Peyer's patch (tissue), 4 donors: Measurements from ENCODE around the gene GULP1. TPM values are rescaled to one million over a fixed set of nuclear protein-coding genes. Genes with fewer than 3 reads are reported as not detected.
"Not testable (repeated sequence)": the region's sequence is repeated elsewhere in the genome, so short reads cannot be mapped to it uniquely, and the experiment has no call there.

ENCODE experiments used
- DNase-seq, 3 donors: peaks; one replicate each; pipeline ENCODE4 v3.0.0-alpha.2; 2017 to 2019
- H3K27ac ChIP-seq, 4 donors: fragments of 200-600 bp; sonication (generic); one replicate each; pipeline ENCODE4 v1.5.1; 2016 to 2019
- H3K27me3 ChIP-seq, 2 donors: fragments of 200-600 bp; sonication (generic); one replicate each; pipeline ENCODE4 v1.5.1; 2019
- H3K36me3 ChIP-seq, 3 donors: fragments of 200-600 bp; sonication (generic); one replicate each; pipeline ENCODE4 v1.5.1; 2016 to 2019
- H3K4me1 ChIP-seq, 4 donors: fragments of 200-600 bp; sonication (generic); one replicate each; pipeline ENCODE4 v1.5.1; 2016 to 2019
- H3K4me3 ChIP-seq, 4 donors: fragments of 200-600 bp; sonication (generic); 1 replicate in 3 of 4; 2 replicates in 1 of 4; pipeline ENCODE4 v1.5.1; 2016 to 2019; ENCODE audit warnings: mild to moderate bottlenecking in 1 of 4
- H3K9me3 ChIP-seq, 4 donors: fragments of 200-600 bp; sonication (generic); one replicate each; pipeline ENCODE4 v1.5.1; 2016 to 2019; ENCODE audit warnings: mild to moderate bottlenecking in 1 of 4
- CTCF ChIP-seq, 6 experiments: fragments of 450-650 bp in 4 of 6; fragments of 200-600 bp in 2 of 6; sonication (generic) in 1 of 6; IDR thresholded peaks; one replicate each; pipeline ENCODE4 v1.5.1; 2017 to 2019; ENCODE audit warnings: antibody characterized with exemption in 6 of 6, mild to moderate bottlenecking in 3 of 6, moderate library complexity in 1 of 6
- POLR2A ChIP-seq, 2 donors: fragments of 450-650 bp; IDR thresholded peaks; one replicate each; pipeline ENCODE4 v1.5.1; 2017; ENCODE audit warnings: antibody characterized with exemption in 2 of 2, mild to moderate bottlenecking in 2 of 2, moderate library complexity in 2 of 2
- total RNA-seq, 4 donors: library from RNA; depleted of rRNA; stranded (reverse); fragments of >200 nt; gene quantifications; one replicate each; pipeline ENCODE4 v1.1.0, GENCODE V29; 2016

The GULP1 gene
- total RNA-seq, 4 donors from 2014 or later = 18.8 to 101 (median 29.3) TPM

- DNase-seq = peak in 2 of 3 donors; percentile 75 to 77
- no peak for TF ChIP-seq CTCF (IDR thresholded peaks at IDR 0.05)
- TF ChIP-seq POLR2A (IDR thresholded peaks at IDR 0.05) = no peak
- H3K27me3 ChIP-seq = no peaks in the 10 kb centered on the region
- peak overlapping the region; percentile 27 to 96 (median 90) for H3K27ac ChIP-seq
- H3K9me3 ChIP-seq = no peaks in the 10 kb centered on the region
- H3K4me3 ChIP-seq = peak overlapping the region in 3 of 4 donors; percentile 52 to 69 (median 66)
- no peaks in the 10 kb centered on the region for H3K36me3 ChIP-seq
- no peaks in the 10 kb centered on the region for H3K4me1 ChIP-seq
Measured at GRCh38 chr2:188293601-188294351, 2.1 kb downstream of the GULP1 start.

DNA sequence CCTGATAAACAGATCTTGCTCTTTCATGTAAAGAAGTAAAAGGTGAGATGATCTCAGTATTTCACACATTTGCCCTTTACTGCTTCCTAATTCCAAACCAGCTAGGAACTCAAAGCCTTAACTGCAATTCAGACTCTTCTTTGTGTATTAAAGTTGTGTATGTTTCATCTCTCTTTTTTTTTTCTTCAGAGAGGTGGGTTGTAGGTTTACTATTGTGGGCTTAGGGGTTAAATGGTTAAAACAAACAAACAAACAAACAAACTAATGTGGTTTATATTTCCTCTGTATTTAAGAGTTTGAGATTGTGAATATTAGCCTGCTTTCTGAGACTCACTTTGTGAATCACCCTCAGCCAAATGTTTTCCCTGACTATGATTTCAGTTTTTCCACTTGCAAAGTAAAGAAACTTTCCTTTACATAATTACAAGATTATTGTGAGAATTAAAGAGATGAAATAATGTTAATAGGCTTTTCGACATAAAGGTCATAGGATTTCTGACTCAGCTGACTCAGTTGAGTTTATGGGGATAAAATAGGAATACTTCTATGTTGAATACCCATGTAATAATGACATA is 2.8 kb downstream of the GULP1 start:
- no peak for DNase-seq
- no peak for TF ChIP-seq CTCF (IDR thresholded peaks at IDR 0.05)
- no peak for TF ChIP-seq POLR2A (IDR thresholded peaks at IDR 0.05)
- peak overlapping the region in 3 of 4 donors; percentile 89 to 96 (median 90) for H3K27ac ChIP-seq
- peak overlapping the region in 3 of 4 donors; percentile 52 to 69 (median 66) for H3K4me3 ChIP-seq
- no peaks in the 10 kb centered on the region for H3K36me3 ChIP-seq
- no peaks in the 10 kb centered on the region for H3K9me3 ChIP-seq
- H3K27me3 ChIP-seq = no peaks in the 10 kb centered on the region
- H3K4me1 ChIP-seq = no peaks in the 10 kb centered on the region

- Histone ChIP-seq H3K27me3 (no peaks in the 10 kb centered on the region), H3K4me3 (peak overlapping the region in 2 of 4 donors; percentile 66 to 69), H3K27ac (peak overlapping the region in 2 of 4 donors; percentile 90 to 96), H3K36me3 (no peaks in the 10 kb centered on the region), H3K4me1 (no peaks in the 10 kb centered on the region), H3K9me3 (no peaks in the 10 kb centered on the region)
- no peak for TF ChIP-seq CTCF (IDR thresholded peaks at IDR 0.05)
- TF ChIP-seq POLR2A (IDR thresholded peaks at IDR 0.05) = no peak
- no peak for DNase-seq
Measured at GRCh38 chr2:188295067-188295685, 3.5 kb downstream of the GULP1 start.

- no peaks in the 10 kb centered on the region for H3K9me3 ChIP-seq
- no peaks in the 10 kb centered on the region for H3K4me1 ChIP-seq
- no peak for TF ChIP-seq CTCF (IDR thresholded peaks at IDR 0.05)
- no peak for TF ChIP-seq POLR2A (IDR thresholded peaks at IDR 0.05)
- no peaks in the 10 kb centered on the region for H3K36me3 ChIP-seq
- no peak for DNase-seq
- H3K27me3 ChIP-seq = no peaks in the 10 kb centered on the region
- no peak overlapping the region for H3K4me3 ChIP-seq
- peak overlapping the region in 1 of 4 donors; percentile 52 for H3K27ac ChIP-seq
Measured at GRCh38 chr2:188297978-188298377, 6.3 kb downstream of the GULP1 start.

GRCh38 chr2:188298937-188299371 is 7.3 kb downstream of the GULP1 start:
- H3K36me3 ChIP-seq, H3K9me3 ChIP-seq, H3K4me1 ChIP-seq, H3K4me3 ChIP-seq, H3K27me3 ChIP-seq: not testable (repeated sequence)
- H3K27ac ChIP-seq = peak overlapping the region in 2 of 4 donors; percentile 52 to 71
- DNase-seq = peak in 1 of 3 donors; percentile 57
